Fibroblast of mammary gland (primary cell): ENCODE data around the gene TDRD9.

ENCODE experiments used
- DNase-seq: peaks from one replicate; pipeline ENCODE4 v3.0.0-alpha.2; 2010; ENCODE audit warnings: low read depth
- H3K4me3 ChIP-seq: 2 replicates; pipeline ENCODE4 v1.5.1; 2011; ENCODE audit warnings: low read depth, mild to moderate bottlenecking, low read length, moderate library complexity; ENCODE audit not compliant: control insufficient read depth
- TF ChIP-seq, protein P1 (sequence below): conservative IDR thresholded peaks from 2 replicates; pipeline ENCODE4 v1.5.1; 2011; ENCODE audit warnings: low read depth, low read length, inconsistent platforms; ENCODE audit not compliant: control insufficient read depth, insufficient read depth

Gene TDRD9, protein sequence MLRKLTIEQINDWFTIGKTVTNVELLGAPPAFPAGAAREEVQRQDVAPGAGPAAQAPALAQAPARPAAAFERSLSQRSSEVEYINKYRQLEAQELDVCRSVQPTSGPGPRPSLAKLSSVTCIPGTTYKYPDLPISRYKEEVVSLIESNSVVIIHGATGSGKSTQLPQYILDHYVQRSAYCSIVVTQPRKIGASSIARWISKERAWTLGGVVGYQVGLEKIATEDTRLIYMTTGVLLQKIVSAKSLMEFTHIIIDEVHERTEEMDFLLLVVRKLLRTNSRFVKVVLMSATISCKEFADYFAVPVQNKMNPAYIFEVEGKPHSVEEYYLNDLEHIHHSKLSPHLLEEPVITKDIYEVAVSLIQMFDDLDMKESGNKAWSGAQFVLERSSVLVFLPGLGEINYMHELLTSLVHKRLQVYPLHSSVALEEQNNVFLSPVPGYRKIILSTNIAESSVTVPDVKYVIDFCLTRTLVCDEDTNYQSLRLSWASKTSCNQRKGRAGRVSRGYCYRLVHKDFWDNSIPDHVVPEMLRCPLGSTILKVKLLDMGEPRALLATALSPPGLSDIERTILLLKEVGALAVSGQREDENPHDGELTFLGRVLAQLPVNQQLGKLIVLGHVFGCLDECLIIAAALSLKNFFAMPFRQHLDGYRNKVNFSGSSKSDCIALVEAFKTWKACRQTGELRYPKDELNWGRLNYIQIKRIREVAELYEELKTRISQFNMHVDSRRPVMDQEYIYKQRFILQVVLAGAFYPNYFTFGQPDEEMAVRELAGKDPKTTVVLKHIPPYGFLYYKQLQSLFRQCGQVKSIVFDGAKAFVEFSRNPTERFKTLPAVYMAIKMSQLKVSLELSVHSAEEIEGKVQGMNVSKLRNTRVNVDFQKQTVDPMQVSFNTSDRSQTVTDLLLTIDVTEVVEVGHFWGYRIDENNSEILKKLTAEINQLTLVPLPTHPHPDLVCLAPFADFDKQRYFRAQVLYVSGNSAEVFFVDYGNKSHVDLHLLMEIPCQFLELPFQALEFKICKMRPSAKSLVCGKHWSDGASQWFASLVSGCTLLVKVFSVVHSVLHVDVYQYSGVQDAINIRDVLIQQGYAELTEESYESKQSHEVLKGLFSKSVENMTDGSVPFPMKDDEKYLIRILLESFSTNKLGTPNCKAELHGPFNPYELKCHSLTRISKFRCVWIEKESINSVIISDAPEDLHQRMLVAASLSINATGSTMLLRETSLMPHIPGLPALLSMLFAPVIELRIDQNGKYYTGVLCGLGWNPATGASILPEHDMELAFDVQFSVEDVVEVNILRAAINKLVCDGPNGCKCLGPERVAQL (N-terminal part only)

DNA sequence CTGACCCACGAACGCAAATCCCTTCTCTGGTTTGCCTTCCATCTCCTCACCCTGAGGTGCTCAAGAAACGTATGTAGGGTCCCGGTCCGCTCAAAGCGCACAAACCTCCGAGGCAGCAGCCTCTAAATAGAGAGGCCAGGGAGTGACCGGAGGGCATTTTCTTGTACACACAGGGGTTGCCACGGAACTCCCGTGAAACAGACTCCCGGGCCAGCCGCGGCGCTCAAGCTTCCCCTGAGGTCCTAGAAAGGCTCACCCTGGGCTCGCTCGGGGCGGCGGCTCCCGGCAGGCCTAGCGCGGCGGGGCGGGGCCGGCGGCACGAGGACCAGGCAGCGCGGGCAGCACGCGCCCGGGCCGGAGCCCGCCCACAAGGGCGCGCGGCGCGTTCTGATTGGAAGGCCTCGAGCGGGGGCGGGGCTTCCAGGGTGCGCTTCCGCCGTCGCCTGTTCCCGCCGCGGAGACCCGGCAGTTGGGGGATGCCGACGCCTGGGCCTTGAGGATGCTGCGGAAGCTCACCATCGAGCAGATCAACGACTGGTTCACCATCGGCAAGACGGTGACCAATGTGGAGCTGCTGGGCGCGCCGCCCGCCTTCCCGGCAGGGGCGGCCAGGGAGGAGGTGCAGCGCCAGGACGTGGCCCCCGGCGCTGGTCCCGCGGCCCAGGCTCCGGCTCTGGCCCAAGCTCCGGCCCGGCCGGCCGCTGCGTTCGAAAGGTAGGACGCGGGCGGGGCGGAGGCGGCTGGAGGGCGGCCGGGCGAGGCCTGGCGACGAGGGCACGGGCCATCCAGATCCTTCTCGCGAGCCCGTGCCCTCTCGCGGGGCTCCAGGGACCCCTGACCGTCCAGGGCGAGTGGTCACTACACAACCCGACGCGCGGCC lies at the start of gene TDRD9:
Gene TDRD9, plus strand, starts transcription at position 446 of the 880 bp plus-strand sequence. Its CDS starts 54 bp downstream, at position 500.
- DNase-seq = no peak
- TF ChIP-seq, protein P1, sequence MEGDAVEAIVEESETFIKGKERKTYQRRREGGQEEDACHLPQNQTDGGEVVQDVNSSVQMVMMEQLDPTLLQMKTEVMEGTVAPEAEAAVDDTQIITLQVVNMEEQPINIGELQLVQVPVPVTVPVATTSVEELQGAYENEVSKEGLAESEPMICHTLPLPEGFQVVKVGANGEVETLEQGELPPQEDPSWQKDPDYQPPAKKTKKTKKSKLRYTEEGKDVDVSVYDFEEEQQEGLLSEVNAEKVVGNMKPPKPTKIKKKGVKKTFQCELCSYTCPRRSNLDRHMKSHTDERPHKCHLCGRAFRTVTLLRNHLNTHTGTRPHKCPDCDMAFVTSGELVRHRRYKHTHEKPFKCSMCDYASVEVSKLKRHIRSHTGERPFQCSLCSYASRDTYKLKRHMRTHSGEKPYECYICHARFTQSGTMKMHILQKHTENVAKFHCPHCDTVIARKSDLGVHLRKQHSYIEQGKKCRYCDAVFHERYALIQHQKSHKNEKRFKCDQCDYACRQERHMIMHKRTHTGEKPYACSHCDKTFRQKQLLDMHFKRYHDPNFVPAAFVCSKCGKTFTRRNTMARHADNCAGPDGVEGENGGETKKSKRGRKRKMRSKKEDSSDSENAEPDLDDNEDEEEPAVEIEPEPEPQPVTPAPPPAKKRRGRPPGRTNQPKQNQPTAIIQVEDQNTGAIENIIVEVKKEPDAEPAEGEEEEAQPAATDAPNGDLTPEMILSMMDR = no peak
- H3K4me3 ChIP-seq = no peak within 1 kb of the TSS

DNA sequence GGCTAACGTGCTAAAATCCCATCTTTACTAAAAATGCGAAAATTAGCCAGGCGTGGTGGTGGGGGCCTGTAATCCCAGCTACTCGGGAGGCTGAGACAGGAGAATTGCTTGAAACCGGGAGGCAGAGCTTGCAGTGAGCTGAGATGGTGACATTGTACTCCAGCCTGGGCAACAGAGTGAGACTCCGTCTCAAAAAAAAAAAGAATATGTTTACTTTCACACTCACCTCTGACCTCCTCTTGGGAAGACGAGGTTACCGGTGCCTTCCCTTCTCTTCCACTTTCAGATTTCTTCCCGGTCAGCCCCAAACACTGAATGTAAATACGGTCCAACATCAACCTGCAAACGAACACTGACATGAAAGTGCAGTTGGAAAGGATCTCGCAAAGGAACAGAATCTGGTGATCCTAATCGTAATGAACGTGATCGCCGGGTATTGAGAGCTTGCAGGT lies 49.1 kb upstream of the TDRD9 start:
- DNase-seq = no peak
- no peak overlapping the region for H3K4me3 ChIP-seq
- TF ChIP-seq, protein P1 = no peak

DNA sequence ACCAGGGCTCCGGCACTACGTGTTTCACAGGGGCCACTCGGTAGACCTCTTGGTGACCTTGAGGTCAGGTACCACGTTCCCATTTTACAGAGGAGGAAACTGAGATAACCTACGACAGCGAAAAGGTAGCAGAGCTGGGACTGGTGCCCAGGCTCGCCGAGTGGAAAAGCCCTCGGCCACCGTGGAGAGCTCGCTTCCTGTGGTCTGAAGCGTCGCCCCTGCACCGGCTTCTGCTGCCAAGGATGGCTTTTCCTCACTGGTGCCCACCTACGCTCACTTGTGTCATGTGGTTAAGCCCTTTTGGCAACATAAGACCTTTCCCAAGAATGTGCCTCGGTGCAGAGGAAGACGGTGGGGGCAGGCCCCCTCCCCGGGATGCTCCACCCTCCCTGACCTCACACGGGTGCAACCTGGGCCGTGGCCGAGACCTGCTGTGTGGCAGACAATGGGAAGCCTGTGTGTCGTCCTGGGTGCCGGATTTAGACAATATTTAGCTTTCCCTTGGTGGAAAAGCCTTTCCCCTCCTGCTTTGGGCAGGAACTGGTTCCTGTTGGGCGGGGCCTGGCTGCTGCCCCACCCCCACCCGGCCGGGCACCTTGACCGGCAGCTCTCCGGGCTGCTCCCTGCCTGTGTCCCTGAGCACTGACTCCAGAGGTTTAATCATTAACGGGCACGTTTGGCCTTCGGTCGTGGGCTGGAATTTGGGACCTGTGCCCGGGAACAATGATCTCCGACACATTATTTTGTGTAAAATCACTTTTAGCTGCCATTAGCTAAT lies 48.5 kb upstream of the TDRD9 start:
- peak overlapping the region; percentile 15 for H3K4me3 ChIP-seq
- TF ChIP-seq, protein P1 = no peak
- DNase-seq = no peak

DNA sequence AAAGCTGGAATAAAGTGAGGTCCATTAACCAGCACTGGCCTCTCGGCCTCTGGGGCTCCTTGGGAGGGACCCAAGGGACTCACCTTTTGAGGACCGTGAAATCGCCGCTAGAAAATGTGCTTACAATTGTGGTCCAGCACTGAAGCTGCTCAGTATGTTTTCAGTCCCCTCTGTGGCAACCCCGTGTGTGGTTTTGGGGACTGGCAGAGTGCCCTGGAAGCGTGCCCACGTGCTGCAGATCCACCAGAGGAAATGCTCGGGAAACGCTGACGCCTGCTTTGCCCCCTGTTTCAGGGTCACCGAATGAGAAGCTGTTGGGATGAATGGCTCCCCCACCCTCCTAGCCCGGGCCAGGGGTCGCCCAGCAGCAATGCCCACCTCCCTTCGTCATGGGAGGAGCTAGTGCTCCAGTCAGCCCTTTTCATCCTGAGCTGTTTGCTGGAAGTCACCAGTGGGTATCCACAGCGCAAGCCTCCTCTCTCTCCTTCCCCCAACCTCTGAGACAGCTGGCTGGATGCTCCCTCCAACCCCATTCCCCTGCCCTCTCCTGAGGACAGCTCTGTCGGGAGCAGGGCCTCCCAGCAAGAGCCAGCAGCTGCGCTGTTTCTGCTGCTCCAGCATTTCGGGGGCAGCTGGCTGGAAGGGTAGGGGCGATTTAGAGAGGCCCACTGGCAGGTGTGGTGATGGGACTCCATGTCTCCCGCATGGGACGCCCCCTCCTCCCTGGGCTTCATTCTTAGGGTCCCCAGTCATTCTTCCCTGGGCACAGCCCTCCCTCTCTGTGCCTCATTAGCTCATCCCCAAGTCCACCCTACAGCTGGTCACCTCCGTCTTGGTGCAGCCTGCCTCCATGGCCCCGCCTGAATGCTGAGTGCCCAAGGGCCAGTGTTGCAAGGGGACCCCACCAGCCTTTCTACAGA lies 47.6 kb upstream of the TDRD9 start:
- DNase-seq = peak; percentile 69
- TF ChIP-seq, protein P1 = no peak
- H3K4me3 ChIP-seq = peak overlapping the region; percentile 15
